HEK293T (cell line): ENCODE results near the gene POU6F2.

Experiments used
- BHLHE40 ChIP-seq: fragments of 450-650 bp; IDR thresholded peaks from 2 replicates; pipeline ENCODE4 v1.6.1; 2016; ENCODE audit warnings: mild to moderate bottlenecking, moderate library complexity, borderline replicate concordance
- ELF4 ChIP-seq: fragments of 450-650 bp; IDR thresholded peaks from 2 replicates; pipeline ENCODE4 v1.6.1; 2017; ENCODE audit warnings: antibody characterized with exemption
- FOXA1 ChIP-seq: fragments of 450-650 bp; IDR thresholded peaks from 2 replicates; pipeline ENCODE4 v1.6.1; 2016; ENCODE audit warnings: mild to moderate bottlenecking
- FOXM1 ChIP-seq: fragments of 450-650 bp; IDR thresholded peaks from 2 replicates; pipeline ENCODE4 v1.6.1; 2017; ENCODE audit warnings: mild to moderate bottlenecking, borderline replicate concordance
- HDGF ChIP-seq: fragments of 450-650 bp; IDR thresholded peaks from 2 replicates; pipeline ENCODE4 v1.6.1; 2017; ENCODE audit warnings: antibody characterized with exemption, borderline replicate concordance
- L3MBTL2 ChIP-seq: fragments of 450-650 bp; conservative IDR thresholded peaks from 2 replicates; pipeline ENCODE4 v1.6.1; 2016; ENCODE audit warnings: mild to moderate bottlenecking
- NFRKB ChIP-seq: fragments of 450-650 bp; IDR thresholded peaks from 2 replicates; pipeline ENCODE4 v1.6.1; 2016; ENCODE audit warnings: mild to moderate bottlenecking, moderate library complexity
- SP1 ChIP-seq: fragments of 450-650 bp; IDR thresholded peaks from 2 replicates; pipeline ENCODE4 v1.6.1; 2017
- SUZ12 ChIP-seq: fragments of 450-650 bp; IDR thresholded peaks from 2 replicates; pipeline ENCODE4 v1.6.1; 2016; ENCODE audit warnings: mild to moderate bottlenecking
- TARDBP ChIP-seq: fragments of 450-650 bp; IDR thresholded peaks from 2 replicates; pipeline ENCODE4 v1.6.1; 2016
- ZNF384 ChIP-seq: fragments of 450-650 bp; IDR thresholded peaks from 2 replicates; pipeline ENCODE4 v1.6.1; 2016
- TF ChIP-seq, protein P1 (sequence below): fragments of 450-650 bp; IDR thresholded peaks from 2 replicates; pipeline ENCODE4 v1.6.1; 2016

GRCh38 chr7:39199006-39199405 is 221.3 kb downstream of the POU6F2 start:
- TF ChIP-seq HDGF: no peak
- no peak for TF ChIP-seq SP1
- TF ChIP-seq, protein P1, sequence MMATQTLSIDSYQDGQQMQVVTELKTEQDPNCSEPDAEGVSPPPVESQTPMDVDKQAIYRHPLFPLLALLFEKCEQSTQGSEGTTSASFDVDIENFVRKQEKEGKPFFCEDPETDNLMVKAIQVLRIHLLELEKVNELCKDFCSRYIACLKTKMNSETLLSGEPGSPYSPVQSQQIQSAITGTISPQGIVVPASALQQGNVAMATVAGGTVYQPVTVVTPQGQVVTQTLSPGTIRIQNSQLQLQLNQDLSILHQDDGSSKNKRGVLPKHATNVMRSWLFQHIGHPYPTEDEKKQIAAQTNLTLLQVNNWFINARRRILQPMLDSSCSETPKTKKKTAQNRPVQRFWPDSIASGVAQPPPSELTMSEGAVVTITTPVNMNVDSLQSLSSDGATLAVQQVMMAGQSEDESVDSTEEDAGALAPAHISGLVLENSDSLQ: no peak
- no peak for TF ChIP-seq TARDBP
- no peak for TF ChIP-seq ZNF384
- no peak for TF ChIP-seq ELF4
- TF ChIP-seq FOXM1: no peak
- no peak for TF ChIP-seq BHLHE40
- TF ChIP-seq FOXA1: no peak
- no peak for TF ChIP-seq SUZ12
- TF ChIP-seq NFRKB: no peak
- no peak for TF ChIP-seq L3MBTL2
